Mucosa of descending colon (tissue), 3 donors: ENCODE results near the gene FADD. TPM values are rescaled to one million over a fixed set of nuclear protein-coding genes. Genes with fewer than 3 reads are reported as not detected.
"Not testable (repeated sequence)": the region's sequence is repeated elsewhere in the genome, so short reads cannot be mapped to it uniquely, and the experiment has no call there.

Experiments used
- ATAC-seq: fragments of 200-7000 bp; cut with Tn5 transposase; one replicate; pipeline ENCODE4 v1.9.1; 2020; ENCODE audit warnings: mild to moderate bottlenecking, moderate library complexity
- DNase-seq, 3 donors: peaks; one replicate each; pipeline ENCODE4 v3.0.0-alpha.2; 2020
- H3K36me3 ChIP-seq: fragments of 200-600 bp; one replicate; pipeline ENCODE4 v1.8.0; 2021; ENCODE audit warnings: low read depth, mild to moderate bottlenecking
- H3K4me1 ChIP-seq: fragments of 200-600 bp; one replicate; pipeline ENCODE4 v1.8.0; 2021; ENCODE audit warnings: low read depth, mild to moderate bottlenecking
- H3K4me3 ChIP-seq: fragments of 200-600 bp; one replicate; pipeline ENCODE4 v1.8.0; 2021; ENCODE audit warnings: mild to moderate bottlenecking
- H3K9me3 ChIP-seq: fragments of 200-600 bp; one replicate; pipeline ENCODE4 v1.8.0; 2021; ENCODE audit warnings: mild to moderate bottlenecking
- intact Hi-C, 2 donors: fragments of 100-400 bp; cut with DNase I in 1 of 2; cut with micrococcal nuclease in 1 of 2; formaldehyde crosslinking; loops; one replicate each; pipeline versions ENCODE4 v1.11.0 to v1.11.1; 2022; cut with DNase I, micrococcal nuclease
- total RNA-seq, 3 donors: library from RNA; stranded (reverse); fragmentation: NEBNext Ultra II Directional in 2 of 3; extraction: Animal tissue kit (Norgen Biotek cat#: 25700) in 2 of 3; gene quantifications; one replicate each; pipeline versions ENCODE4 v1.2.1 to v1.2.4, GENCODE V29; 2021 to 2023
- TF ChIP-seq, protein P1 (sequence below): fragments of 200-600 bp; IDR thresholded peaks from one replicate; pipeline ENCODE4 v1.8.0; 2022; ENCODE audit warnings: antibody characterized with exemption, mild to moderate bottlenecking
- donor health status: DM: no; HTN: no; CAD: no; lungs with moderate emphysema.
- donor health status: DM: no; HTN: no; CAD: no.
- donor health status: DM: no; HTN: yes; CAD: no.

Gene FADD
- total RNA-seq, 3 donors from 2014 or later = 26.3 to 31.0 (median 26.9) TPM

DNA sequence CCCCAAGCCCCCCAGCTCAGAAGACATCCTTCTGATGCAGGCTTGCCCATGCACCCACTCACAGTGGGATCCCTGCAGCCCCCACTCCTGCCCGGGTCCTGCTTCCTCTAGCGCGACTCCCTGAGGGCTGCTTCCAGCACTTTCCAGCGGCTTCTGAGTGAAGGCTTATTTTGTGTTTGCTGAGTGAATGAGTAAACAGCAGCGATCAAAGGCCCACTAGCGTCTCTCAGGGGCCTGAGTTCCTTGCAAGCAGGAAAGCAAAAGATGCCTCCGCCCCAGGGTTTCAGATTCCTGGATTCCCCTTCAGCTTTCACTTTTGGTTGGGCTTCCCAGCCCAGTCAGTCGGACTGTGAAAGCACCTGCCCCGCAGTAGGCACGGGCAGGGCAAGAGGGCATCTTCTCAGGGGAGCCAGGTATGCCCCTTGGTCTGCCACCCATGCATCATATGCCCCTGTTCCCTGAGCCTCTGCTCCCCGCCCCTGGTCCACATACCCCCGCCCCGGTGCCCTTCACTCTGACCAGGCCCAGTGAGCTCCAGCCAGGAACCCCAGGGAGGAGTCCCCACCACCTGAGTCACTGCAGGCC lies 9.2 kb downstream of the FADD start:
- TF ChIP-seq, protein P1, sequence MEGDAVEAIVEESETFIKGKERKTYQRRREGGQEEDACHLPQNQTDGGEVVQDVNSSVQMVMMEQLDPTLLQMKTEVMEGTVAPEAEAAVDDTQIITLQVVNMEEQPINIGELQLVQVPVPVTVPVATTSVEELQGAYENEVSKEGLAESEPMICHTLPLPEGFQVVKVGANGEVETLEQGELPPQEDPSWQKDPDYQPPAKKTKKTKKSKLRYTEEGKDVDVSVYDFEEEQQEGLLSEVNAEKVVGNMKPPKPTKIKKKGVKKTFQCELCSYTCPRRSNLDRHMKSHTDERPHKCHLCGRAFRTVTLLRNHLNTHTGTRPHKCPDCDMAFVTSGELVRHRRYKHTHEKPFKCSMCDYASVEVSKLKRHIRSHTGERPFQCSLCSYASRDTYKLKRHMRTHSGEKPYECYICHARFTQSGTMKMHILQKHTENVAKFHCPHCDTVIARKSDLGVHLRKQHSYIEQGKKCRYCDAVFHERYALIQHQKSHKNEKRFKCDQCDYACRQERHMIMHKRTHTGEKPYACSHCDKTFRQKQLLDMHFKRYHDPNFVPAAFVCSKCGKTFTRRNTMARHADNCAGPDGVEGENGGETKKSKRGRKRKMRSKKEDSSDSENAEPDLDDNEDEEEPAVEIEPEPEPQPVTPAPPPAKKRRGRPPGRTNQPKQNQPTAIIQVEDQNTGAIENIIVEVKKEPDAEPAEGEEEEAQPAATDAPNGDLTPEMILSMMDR = no peak
- Histone ChIP-seq H3K4me3 (no peak overlapping the region), H3K36me3 (no peaks in the 10 kb centered on the region), H3K9me3 (no peaks in the 10 kb centered on the region), H3K4me1 (peaks cover 6% of the 10 kb centered on the region)
- ATAC-seq = peak; percentile 89
- intact Hi-C loops = no loop called here
- DNase-seq = peak in 2 of 3 donors; percentile 60 to 72

DNA sequence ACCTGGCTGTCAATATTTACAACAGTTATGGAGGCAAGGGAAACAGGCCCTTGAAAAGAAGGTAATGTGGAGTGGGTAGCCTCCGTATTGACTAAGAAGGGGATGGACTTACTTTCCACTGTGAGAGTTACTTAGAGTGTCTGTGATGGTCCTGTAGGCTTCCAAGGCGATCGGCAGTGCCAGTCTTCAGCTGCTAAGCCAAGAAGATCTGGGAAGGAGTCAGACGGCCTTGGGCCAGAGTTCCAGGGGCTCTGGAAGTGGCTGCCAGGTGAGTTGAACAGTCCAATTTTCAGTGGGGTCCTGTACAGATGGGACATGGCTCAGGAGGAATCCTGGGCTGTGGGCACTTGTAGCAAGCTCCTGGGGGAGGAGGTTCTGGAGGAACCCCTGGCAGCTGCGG lies 14.3 kb downstream of the FADD start:
- ATAC-seq, DNase-seq: not testable (repeated sequence)

DNA sequence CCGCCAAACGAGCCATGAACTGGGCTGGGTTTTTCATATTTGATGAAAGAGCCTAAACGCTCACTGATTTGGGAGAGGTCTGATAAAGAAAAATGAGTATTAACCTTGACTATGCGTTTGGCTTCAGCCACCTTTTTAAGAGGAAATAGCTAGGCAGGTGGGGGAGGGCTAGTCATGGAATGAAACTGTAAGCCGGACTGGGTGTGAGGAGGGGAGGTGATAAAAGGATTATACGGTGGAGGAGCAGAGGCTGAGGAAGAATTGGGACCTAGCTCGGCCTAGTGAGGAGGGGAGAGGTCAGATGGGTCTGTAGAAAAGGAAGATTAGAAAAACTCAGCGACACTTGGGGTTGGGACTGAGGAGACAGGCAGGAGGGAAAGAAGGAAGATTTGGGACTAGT lies 15.0 kb downstream of the FADD start:
- H3K36me3 ChIP-seq, H3K4me1 ChIP-seq, H3K9me3 ChIP-seq, DNase-seq, H3K4me3 ChIP-seq, ATAC-seq, intact Hi-C loops: not testable (repeated sequence)

More for the DNA sequence above, 14.3 kb downstream of the FADD start:
- H3K4me3 ChIP-seq, H3K4me1 ChIP-seq, H3K36me3 ChIP-seq, intact Hi-C loops, H3K9me3 ChIP-seq: not testable (repeated sequence)

DNA sequence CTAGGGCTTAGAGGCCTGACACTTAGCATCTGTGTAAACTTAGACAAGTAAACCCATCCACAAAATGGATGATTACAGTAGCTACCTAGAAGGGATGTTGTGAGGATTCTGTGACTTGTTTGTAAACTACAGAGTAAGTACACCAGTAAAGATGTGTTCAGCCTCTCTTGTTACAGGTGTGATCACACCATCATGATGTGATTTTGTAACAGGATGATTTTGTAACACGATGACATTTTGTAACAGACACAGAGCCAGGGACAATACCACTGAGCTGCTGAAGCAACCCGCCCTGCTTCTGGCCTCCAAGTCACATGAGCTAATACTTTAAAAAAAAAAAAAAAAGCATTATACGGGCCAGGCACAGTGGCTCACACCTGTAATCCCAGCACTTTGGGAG lies 17.0 kb downstream of the FADD start:
- no peak for DNase-seq
- no peak for ATAC-seq
- intact Hi-C loops = no loop called here
- Histone ChIP-seq H3K4me3 (no peak overlapping the region), H3K36me3 (no peaks in the 10 kb centered on the region), H3K4me1 (no peaks in the 10 kb centered on the region), H3K9me3 (no peaks in the 10 kb centered on the region)
- TF ChIP-seq, protein P1 = no peak

DNA sequence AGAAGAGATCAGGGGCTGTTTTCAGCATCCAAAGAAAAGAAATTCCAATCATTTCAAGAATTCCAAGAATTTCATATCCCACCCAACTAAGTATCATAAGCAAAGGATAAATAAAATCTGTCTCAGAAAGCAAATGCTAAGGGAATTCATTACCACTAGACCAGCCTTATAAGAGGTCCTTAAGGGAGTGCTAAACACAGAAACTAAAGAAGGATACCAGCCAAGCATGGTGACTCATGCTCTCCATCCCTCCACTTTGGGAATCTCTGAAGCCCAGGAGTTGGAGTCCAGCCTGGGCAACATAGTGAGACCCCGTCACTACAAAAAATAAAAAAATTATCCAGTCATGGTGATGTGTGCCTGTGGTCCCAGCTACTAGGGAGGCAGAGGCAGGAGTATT lies 17.8 kb downstream of the FADD start:
- no peak for DNase-seq
- no peak for ATAC-seq

DNA sequence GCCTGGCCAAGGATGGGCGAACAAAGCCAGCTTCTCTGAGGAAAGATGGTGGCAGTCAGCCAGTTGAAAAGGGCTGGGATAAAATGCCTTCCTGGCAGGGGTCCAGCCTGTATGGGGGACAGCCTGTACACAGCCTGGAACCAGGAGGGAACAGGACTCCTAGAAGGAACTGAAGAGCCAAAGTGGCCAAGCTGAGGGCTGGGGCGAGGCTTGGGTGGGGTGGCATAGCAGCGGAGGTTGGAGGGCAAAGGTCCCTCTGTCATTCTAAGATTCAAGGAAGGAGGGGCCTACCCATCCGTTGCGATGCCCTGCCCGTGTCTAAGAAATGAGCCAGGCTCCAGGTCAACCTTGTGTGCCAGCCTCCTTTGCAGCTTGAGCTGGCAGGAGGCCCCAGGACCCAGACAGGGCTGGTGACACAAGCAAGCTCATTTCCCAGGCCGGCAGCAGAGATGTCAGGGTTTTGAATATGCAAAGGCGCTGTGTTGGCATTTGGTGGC lies 22.6 kb downstream of the FADD start:
- H3K4me3 ChIP-seq = no peak overlapping the region
- peak; percentile 90 to 93 (median 91) for DNase-seq
- peaks cover 24% of the 10 kb centered on the region for H3K4me1 ChIP-seq
- no peaks in the 10 kb centered on the region for H3K9me3 ChIP-seq
- H3K36me3 ChIP-seq = no peaks in the 10 kb centered on the region
- TF ChIP-seq, protein P1 = no peak
- ATAC-seq = peak; percentile 96
- intact Hi-C loops = no loop called here

More for the DNA sequence above, 17.8 kb downstream of the FADD start:
- no peaks in the 10 kb centered on the region for H3K36me3 ChIP-seq
- no peak overlapping the region for H3K4me3 ChIP-seq
- TF ChIP-seq, protein P1 = no peak
- H3K9me3 ChIP-seq = no peaks in the 10 kb centered on the region
- intact Hi-C loops = no loop called here
- peaks cover 4% of the 10 kb centered on the region for H3K4me1 ChIP-seq
